ENCODE results near the gene ESX1.
"Not testable (repeated sequence)": the region's sequence is repeated elsewhere in the genome, so short reads cannot be mapped to it uniquely, and the experiment has no call there.

ESX1 gene

GRCh38 chrX:104250470-104250869, 4.3 kb downstream of the ESX1 start:
- TF ChIP-seq, protein P1, sequence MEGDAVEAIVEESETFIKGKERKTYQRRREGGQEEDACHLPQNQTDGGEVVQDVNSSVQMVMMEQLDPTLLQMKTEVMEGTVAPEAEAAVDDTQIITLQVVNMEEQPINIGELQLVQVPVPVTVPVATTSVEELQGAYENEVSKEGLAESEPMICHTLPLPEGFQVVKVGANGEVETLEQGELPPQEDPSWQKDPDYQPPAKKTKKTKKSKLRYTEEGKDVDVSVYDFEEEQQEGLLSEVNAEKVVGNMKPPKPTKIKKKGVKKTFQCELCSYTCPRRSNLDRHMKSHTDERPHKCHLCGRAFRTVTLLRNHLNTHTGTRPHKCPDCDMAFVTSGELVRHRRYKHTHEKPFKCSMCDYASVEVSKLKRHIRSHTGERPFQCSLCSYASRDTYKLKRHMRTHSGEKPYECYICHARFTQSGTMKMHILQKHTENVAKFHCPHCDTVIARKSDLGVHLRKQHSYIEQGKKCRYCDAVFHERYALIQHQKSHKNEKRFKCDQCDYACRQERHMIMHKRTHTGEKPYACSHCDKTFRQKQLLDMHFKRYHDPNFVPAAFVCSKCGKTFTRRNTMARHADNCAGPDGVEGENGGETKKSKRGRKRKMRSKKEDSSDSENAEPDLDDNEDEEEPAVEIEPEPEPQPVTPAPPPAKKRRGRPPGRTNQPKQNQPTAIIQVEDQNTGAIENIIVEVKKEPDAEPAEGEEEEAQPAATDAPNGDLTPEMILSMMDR (IDR thresholded peaks at IDR 0.05; ENCODE audit: low read depth, low read length), result no peak
- no peak for DNase-seq (ENCODE audit: extremely low read depth, low read depth)

- not testable (repeated sequence) for DNase-seq (ENCODE audit: extremely low read depth, low read depth)
These were observed 24.7 kb downstream of the ESX1 start for GRCh38 chrX:104230060-104230459.

DNA sequence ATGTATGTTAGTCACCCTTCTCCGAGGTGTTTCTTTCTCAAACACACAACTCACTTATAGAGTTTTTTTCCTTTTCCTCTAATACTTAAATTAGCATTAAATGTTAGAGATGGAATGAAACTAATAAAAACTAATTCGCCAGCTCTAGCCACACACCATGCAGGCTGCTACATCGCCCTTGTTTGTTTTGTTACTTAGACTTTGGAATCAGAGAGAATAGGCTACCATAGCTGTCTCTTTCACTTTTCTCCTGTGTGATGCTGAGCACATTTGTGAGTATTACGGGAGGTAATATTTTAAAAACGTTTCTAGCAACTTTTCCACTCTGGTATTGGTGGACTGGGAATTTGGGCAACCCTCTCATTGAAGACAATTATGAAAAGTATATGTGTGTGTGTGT, 43.5 kb downstream of the ESX1 start:
- DNase-seq (ENCODE audit: extremely low read depth, low read depth), result no peak
- TF ChIP-seq, protein P1 (IDR thresholded peaks at IDR 0.05; ENCODE audit: low read depth, low read length), result no peak

GRCh38 chrX:104205548-104205947, 49.2 kb downstream of the ESX1 start:
- TF ChIP-seq, protein P1 (IDR thresholded peaks at IDR 0.05; ENCODE audit: low read depth, low read length), result no peak
- no peak for DNase-seq (ENCODE audit: extremely low read depth, low read depth)

Data from AG09319 (cell line).